NCI-H524 (cell line): Measurements from ENCODE around the gene C2.
"Not testable (repeated sequence)": the region's sequence is repeated elsewhere in the genome, so short reads cannot be mapped to it uniquely, and the experiment has no call there.

ENCODE experiments used
- DNase-seq, 2 experiments: peaks; one replicate each; lab custom pipeline; 2025; lab: John Stamatoyannopoulos, UW

The C2 gene

DNA sequence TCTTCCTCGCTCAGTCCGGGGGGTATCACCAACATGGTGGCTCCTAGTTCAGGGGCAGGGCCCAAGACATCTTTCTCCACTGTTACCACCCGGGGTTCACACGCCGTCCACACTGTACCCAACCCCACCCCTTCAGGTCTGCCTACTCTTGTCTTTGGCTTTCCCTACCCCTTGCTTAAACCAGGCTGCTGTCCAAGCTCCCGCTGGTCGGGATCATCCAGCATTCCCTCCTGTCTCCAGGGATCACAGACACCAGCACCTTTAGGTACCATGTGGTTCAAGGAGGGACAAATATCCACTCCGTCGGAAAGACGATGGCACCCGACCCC lies 30.9 kb downstream of the C2 start:
- no peak for DNase-seq

- peak; percentile 81 to 98 for DNase-seq
Measured at GRCh38 chr6:31958741-31959739, 31.5 kb downstream of the C2 start, which contains the start of the genes NELFE and SKIC2. Gene NELFE (minus strand): TSS chr6:31958971. CDS start chr6:31958446, 525 bp downstream. Gene SKIC2 (plus strand): TSS chr6:31959175. CDS start chr6:31959193, 18 bp downstream.

GRCh38 chr6:31961616-31962015 lies 34.1 kb downstream of the C2 start:
- no peak for DNase-seq

DNA sequence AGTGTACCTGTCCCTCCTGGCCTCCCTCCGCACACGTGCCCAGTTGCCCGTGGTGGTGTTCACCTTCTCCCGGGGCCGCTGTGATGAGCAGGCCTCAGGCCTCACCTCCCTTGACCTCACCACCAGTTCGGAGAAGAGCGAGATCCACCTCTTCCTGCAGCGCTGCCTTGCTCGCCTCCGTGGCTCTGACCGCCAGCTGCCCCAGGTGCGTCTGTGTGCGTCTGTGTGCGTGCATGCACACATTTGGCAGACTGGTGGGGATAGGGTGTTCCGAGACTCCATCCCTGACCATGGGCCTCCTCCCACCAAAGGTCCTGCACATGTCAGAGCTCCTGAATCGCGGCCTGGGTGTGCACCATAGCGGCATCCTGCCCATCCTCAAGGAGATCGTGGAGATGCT lies 36.4 kb downstream of the C2 start:
- no peak for DNase-seq

- DNase-seq, result no peak
Measured at GRCh38 chr6:31965700-31966099, 38.2 kb downstream of the C2 start.

- DNase-seq, result no peak
Measured at GRCh38 chr6:31966506-31966905, 39.0 kb downstream of the C2 start.

GRCh38 chr6:31966997-31967925 lies 39.7 kb downstream of the C2 start:
- no peak for DNase-seq

GRCh38 chr6:31967926-31968320 lies 40.4 kb downstream of the C2 start:
- no peak for DNase-seq

- DNase-seq, result no peak
Measured at GRCh38 chr6:31968326-31968725, 40.8 kb downstream of the C2 start.

DNA sequence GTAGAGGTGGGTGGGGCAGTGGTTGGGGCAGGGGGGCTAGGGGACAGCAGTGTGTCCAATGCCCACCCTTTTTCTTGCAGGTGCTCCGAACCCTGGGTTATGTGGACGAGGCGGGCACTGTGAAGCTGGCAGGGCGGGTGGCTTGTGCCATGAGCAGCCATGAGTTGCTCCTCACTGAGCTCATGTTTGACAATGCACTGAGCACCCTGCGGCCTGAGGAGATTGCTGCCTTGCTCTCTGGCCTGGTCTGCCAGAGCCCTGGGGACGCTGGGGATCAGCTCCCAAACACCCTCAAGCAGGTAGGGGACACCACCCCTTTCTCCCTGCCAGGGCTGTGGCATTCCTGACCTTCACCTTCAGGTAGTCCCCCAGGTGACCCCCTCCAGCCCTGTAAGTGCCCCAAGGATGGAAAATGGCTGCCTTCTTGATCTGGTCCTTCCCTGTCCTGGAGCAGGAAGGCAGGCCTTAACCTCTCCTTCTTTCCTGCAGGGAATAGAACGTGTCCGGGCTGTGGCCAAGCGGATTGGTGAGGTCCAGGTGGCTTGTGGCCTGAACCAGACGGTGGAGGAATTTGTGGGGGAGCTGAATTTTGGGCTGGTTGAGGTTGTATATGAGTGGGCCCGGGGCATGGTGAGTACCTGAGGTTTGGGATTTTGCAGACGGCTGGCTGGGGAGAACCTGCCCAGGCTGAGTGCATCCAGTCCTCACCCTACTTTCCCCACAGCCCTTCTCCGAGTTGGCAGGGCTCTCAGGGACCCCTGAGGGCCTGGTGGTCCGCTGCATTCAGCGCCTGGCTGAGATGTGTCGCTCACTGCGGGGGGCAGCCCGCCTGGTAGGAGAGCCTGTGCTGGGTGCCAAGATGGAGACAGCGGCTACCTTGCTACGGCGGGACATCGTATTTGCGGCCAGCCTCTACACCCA lies 41.5 kb downstream of the C2 start:
- DNase-seq, result no peak

DNA sequence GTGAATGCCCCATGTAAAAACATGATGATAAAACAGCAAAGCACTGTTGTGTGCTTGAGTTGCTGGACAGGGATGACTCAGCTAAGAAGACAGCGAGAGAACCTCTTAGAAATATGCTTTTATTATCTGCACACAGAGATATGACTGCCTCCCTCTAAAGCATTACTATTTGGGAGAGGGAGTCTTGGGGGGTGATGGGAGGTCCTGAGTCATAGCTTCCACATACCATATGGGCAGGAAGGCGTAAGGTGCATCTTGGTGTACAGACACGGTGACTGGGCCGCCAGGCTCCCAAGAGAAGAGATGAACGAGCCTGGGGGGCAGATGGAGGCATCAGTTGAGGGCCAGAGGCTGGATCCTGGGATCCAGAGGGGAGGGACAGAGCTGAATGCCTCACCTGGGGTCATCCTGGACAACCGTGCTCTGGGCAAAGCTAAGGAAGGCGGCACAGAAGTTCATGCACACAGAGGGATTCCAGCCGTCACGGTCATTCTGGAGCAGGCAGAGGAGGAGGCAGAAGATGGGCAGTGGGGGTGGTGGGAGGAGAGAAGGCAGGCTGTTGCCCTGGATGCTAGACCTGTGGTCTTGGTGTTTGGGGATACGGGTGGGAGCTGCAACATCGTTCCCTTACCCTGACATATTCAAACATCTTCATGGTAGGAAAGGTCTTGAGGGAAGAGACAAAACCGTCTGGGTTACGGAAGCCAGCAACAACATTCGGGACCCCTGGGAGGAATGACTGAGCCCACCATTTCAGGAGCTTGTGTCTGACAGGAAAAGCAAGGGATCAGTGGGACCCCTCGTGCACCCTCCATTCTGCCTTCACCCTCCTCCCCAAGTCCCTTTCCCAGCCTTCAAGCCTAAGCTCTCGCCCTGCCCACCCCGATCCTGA lies 42.4 kb downstream of the C2 start:
- DNase-seq, result no peak

GRCh38 chr6:31970604-31971271 lies 43.2 kb downstream of the C2 start:
- DNase-seq, result peak in 1 of 2 experiments; percentile 20

GRCh38 chr6:31971279-31971992 lies 43.9 kb downstream of the C2 start:
- DNase-seq, result no peak

DNA sequence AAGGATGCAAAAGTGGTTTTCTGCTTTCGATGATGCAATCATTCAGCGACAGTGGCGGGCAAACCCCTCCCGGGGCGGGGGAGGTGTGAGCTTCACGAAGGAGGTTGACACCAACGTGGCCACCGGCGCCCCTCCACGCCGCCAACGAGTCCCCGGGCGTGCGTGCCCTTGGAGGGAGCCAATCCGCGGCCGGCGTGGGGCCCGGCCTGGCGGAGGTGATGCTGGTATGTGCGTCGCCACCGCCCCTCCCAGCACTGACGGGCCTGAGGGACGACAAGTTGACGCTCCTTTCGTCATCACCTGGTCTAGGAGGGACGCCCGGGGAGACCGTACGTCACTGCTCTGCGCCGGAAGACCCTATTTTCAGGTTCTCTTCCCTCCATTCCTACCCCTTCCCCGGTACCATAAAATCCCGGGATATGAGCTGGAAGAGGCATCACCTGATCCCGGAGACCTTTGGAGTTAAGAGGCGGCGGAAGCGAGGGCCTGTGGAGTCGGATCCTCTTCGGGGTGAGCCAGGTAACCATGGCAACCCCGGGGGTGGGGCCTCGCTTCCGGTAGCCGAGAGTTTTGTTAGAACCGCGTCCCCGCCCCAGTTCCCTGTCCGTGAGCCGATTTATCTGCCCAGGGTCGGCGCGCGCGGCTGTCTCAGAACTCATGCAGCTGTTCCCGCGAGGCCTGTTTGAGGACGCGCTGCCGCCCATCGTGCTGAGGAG lies 44.6 kb downstream of the C2 start, which contains the start of gene DXO:
DXO (minus strand) TSS at position 146 of the 716 bp plus-strand sequence. CDS start 463 bp downstream, outside the sequence.
- peak; percentile 95 to 96 for DNase-seq

- no peak for DNase-seq
Measured at GRCh38 chr6:31972709-31973350, 45.3 kb downstream of the C2 start.

DNA sequence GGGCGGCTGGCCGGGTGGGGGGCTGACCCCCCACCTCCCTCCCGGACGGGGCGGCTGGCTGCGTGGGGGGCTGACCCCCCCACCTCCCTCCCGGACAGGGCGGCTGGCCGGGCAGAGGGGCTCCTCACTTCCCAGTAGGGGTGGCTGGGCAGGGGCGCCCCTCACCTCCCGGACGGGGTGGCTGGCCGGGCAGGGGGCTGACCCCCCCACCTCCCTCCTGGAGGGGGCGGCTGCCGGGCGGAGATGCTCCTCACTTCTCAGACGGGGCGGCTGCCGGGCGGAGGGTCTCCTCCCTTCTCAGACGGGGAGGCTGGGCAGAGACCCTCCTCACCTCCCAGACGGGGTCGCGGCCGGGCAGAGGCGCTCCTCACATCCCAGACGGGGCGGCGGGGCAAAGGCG lies 48.5 kb downstream of the C2 start:
- DNase-seq, result not testable (repeated sequence)

GRCh38 chr6:31977816-31978431 lies 50.4 kb downstream of the C2 start:
- no peak for DNase-seq
